Stimulated activated CD4-positive, alpha-beta T cell treated with anti-CD3 and anti-CD28 coated beads, Interleukin-1b, Interleukin-23, amount 100 ng/mL, for 1 hour (primary cell): ENCODE measurements around the gene ALX3.
"Not testable (repeated sequence)": the region's sequence is repeated elsewhere in the genome, so short reads cannot be mapped to it uniquely, and the experiment has no call there.

ENCODE experiments used
- DNase-seq, 2 donors: peaks; one replicate each; pipeline ENCODE4 v3.0.0-alpha.2; 2020; ENCODE audit warnings: low read depth in 2 of 2

Gene ALX3

DNA sequence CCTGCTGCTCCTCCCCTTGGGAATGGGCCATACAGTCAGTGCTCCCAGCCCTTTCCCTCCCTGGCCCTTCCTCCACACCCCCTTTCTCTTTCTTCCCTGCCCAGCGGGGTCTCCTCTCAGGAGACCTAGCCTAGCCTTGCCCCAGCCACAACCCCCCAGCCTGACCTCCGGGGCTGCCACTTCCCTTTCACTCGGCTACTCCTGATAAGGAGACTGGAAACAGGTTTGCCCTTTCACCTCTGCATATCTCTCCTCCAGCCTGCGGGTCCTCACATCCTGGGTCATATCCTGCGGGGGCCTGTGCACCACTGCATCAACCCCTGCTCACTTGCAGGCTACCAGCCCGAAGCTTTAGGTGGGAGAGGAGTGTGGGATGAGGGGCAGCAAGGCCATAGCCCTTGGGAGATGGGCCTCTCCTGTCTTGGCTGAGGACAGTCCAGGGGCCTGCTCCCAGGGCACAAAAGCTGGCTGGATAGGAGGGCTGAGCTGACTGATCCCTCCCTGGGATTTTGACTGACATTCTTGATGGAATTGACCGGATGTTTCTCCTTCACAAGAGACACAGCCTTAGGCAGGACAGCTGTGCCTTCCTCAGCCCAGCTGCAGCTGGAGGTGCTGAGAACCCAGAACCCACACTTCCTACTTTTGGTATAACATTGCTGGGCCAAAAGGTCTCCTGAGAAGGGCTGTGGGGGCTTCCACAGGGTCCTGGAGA, 19.2 kb upstream of the ALX3 start:
- DNase-seq = no peak

DNA sequence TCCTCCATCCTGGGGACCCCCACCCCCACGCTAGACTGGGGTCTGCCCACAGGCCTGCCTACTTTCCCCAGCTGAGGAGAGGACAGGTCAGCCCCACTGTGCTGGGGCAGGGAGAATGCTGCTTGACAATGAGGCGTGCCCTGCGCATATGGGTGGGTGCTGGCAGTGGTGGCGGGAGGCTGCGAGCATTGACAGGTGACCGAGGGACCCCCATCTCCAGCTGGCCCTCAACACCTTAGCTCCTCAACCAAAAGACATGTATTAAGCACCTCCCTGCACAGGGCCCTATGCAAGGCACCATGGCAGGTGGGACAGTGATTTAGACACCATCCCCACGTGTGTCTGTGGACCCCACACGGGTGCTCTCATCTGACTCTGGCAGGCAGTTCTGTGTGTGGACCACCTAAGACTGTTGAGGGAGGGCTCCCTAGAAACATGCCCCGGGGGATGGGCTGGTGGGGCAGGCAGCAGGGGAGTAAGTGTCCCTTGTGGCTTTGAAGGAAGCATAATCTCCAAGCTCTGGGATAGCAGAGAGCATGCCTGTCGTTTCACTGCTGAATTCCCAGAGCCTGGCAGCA, 18.4 kb upstream of the ALX3 start:
- DNase-seq = no peak

DNA sequence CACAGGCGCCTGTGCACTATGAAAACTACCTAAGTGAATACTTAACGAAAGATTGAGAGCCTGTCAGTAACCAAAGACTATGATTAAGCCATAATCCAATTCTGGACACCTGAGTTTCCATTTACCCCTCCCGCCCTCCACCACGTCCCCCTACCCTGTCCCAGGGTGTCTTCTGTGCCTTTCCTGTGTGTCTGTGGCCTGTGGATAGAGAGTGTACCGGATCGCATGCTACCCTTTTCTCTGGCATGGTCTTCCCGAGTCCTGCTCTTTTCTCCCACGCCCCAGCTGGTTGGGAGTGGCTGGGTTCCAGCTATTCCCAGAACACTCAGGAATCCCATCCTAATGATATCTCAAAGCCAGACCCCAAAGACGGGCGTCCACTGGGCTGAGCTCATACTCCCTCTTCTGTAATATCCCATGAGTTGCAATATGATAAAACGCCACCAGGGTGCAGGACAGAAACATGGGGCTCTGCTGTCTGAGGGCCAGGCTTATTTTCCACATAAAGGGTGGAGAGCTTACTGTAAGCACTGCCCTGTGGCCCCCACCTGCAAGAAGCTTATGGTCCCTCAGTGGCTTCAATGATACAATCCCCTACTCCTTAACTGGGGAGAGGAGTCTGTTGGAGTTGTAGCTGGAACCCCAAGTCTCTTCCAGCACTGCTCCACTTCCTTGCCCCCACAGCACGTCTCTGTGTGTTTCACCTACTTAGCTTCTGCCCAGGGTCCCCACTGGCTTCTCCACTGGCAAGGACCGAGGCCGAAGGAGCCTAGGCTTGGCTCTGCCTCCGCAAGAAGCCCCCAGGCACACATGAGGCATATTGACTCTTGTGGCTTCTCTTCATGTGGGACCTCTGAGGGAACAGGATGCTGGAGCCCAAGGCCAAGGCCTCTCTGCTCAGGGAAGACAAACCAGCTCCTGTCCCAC, 17.6 kb upstream of the ALX3 start:
- no peak for DNase-seq

DNA sequence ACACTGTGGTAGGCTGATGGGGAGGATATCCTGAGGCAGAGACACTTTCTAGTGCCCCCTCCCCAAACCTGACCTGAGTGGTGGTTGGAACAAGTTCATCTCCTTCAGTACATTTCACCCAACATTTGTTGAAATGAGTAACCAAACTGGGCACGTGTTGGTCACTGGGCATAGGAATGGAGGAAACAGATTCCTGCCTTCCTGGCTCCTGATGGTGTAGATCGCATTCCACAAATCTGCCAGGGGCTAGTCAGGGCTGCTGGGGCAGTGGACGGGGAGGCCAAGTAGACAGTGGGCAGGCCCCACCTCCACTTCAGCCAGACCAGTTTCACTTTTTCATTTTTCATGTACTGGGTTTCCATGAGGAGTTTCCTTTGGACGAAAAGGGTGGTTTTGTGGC, 16.5 kb upstream of the ALX3 start:
- no peak for DNase-seq

DNA sequence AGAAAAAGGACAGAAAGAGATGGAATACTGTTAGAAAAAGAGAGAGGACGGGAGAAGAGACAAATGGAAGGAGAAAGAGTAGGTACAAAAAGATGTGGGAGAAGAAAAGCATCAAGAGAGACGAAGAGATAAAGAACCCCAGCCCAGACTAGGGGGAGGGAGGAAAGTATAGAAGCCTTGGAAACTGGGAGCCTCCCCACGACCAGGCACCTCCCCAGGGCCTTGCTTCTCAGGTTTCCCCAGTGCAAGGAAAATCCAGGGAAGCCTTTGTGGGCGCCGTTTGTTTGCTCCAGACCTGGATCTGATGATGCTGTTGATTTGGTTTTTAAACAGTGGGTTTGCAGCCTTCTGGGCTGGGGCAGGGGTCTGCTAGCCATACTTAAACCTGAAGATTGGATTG, 15.2 kb upstream of the ALX3 start:
- no peak for DNase-seq

DNA sequence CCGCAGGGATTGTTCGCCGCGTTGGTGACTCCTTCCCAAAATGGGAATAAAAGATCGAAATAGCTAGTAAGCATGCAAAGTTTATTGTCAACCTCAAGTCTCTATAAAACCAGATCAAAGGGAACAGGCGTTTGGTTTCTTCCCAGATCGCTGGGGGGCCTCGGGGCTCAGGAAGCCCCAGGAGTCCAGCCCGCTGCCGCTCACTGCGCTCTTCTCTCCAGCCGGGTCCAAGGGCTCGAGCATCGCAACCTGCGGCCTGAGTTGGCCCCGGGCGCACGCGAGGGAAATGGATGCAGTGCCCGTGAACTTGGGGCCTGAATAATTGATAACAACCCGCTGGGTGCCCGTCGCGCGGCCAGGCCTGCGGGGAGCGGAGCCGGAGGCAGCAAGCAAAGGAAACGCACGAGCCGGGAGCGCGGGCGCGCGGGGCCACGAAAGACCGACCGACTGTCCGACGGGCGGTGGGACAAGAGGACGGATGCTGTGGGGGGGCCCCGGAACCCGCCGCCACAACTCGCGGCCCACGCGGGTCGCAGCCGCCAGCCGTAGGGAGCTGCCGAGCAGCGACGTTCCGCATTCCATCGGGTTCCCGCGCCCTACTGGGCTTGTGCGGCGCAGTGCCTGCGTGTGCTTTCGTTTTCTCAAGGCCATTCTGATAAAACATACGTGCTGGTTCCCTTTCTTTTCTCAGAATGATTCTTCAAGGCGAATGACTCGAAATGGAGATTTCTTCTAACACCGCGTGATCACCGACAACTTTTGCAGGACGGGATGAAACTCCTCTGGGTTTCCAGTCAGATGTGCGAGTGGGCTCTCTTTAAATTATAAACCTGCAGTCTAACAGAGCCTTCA, 14.0 kb upstream of the ALX3 start:
- DNase-seq = no peak

DNA sequence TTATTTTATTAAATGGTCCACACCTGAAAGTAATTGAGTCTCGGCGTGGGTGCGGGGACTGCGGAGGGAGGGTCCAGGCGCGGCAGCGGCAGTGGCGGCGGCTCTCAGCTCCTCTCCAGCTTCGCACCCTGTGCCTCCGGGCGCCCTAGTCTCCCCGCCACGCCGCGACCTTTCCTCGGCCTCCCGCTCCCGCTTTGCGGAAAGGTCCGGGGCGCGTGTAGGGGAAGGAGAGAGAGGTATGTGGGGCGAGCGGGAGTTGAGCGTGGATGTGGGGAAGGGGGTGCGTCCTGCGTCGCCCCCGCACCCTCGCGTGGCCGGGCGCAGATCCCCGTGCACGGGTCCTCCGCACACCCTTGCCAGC, 13.4 kb upstream of the ALX3 start:
- no peak for DNase-seq

DNA sequence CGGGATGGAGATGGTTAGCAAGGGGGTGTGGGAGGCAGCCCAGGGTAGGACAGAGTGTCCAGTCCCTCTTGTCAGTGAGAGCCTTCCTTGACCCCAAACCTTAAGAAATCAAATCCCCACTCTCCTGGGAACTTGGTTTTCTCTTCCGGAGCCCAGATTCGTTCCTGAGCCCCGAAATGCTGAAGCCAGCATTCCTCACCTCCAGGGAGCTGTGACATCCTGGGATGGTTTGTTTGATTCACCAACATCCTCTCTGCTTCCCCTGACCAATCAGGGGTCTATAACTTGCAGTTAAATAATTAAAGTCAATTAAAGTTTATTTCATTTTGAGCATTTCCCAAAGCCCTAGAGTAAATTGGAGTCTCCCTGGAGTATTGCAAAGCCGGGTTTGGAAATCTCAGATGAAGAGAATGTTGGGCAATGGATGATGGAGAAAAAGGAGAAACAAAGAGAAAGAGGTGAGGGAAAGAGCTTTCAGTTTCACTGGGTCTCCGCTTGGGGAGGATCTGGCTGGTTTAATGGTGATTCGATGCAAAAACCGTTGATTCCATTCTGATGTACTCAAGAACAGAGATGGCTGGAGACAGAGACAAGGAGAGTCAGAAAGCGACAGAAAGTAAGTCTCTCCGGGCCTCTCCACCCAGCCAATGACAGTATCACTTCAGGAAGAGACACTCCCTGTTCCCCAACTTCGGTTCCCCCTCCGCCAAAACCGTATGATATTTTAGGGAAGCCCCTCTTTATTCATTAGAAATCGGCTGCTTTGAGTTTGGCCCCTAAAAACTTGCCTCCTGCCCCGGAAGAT, 12.8 kb upstream of the ALX3 start:
- no peak for DNase-seq

DNA sequence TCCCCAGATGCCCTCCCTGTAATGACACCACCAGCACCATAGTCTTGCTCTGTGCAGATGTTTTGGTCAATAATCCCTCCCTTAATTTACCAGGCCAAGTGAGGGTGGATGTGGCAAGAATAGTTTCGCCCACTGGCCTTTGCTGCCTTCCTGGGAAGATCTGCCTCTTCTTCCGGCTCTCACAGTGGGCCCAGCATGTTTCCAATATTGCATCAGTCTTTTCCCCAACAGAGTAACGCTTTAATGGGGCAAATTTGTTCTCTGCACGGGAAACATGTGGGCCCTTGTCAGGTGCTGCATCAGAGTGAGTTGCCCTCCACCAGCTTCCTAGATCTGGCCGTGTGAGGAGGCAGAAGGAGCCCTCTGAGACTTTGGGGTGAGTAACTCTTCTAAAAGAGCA, 12.0 kb upstream of the ALX3 start:
- DNase-seq = no peak

DNA sequence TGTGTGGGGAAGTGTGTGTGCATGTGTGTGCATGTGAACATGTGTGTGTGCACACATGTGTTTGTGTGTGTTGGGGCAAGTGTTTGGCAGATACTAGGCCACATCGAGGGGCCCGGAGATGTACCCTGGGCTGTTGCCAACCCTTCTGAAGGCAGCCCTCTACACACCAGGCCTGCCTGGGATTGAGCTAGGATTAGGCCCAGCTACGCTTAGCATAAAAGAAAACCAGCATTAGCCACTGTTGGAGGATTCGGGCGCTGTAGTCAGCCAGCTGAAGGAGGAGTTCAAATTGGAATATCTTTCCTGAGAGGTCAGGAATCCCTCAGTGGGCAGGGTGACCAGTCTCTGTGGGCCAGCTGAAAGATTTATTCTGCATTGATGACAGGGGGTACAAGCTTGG, 10.6 kb upstream of the ALX3 start:
- DNase-seq = no peak

DNA sequence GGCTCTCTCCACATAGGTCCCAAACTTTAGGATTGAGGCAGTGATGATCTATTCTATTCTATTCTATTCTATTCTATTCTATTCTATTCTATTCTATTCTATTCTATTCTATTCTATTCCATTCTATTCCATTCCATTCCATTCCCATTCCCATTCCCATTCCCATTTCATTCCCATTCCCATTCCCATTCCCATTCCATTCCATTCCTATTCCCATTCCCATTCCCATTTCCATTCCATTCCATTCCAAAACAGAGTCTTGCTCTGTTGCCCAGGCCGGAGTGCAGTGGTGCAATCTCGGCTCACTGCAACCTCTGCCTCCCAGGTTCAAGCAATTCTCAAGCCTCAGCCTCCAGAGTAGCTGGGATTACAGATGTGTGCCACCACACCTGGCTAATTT, 9.5 kb upstream of the ALX3 start:
- not testable (repeated sequence) for DNase-seq

DNA sequence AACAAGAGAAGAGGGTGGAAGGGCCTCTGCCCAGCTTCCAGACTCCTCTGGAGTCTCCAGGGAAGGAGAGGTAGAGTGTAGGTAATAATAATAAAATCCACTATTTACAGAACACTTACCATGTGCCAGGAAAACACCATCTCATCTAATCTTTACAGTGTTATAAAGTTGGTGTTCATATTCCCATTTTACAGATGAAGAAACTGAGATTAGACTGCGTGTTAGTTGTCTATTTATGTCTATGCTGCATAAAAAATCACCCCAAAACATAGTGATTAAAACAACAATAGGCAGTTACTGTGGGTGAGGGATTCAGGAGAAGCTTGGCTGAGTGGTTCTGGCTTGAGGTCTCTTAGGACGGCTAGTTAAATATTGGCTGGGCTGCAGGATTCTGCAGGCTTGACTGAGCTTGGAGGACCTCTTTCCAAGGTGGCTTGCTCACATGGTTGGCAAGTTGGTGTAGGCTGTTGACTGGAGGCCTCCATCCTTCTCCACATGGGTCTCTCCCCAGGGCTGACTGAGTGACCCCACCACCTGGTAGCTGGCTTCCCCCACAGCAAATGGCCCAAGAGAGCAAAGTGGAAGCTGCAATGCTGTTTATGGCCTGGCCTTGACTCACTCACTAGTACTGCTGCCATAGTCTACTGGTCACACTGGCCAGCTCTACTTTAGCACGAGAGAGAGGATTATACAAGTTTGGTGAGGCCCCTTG, 6.5 kb upstream of the ALX3 start:
- DNase-seq = no peak

DNA sequence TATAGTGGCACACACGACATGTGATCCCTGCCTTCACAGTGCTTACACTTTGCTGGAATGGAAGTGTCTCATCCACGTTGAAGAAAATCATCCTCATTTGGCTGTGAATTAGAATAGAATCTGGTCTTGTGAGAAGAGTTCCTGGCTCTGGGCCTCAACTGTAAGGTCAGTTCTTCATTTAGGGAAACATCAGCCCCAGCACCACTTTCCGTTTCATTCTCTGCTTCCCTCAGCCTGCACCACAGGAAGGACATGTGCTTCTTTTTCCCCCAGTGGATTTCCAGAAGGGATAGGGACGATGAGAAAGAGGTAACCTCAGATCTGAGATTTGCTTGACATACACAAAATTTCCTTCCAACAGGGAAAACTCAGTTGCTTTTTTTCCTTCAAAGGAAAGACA, 3.7 kb upstream of the ALX3 start:
- no peak for DNase-seq

DNA sequence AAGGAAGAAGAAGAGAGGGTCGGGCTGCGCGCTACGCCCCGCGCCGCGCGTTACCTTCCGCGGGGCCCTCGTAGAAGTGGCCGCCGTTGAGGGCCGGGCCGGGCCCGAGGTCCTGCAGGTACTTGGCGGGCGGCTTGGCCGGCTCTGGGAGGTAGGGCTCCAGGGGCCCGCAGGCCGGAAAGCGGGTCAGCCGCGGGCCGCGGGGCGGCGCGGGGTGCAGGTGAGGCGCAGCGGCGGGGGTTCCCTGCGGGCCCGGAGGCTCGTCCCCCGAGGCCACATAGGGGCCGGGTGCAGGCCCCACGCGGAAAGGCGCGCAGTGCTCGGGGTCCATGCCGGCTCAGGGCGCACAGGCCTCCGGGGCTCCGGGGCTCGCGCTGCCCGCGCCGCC, 196 bp downstream of the ALX3 start:
- no peak for DNase-seq

DNA sequence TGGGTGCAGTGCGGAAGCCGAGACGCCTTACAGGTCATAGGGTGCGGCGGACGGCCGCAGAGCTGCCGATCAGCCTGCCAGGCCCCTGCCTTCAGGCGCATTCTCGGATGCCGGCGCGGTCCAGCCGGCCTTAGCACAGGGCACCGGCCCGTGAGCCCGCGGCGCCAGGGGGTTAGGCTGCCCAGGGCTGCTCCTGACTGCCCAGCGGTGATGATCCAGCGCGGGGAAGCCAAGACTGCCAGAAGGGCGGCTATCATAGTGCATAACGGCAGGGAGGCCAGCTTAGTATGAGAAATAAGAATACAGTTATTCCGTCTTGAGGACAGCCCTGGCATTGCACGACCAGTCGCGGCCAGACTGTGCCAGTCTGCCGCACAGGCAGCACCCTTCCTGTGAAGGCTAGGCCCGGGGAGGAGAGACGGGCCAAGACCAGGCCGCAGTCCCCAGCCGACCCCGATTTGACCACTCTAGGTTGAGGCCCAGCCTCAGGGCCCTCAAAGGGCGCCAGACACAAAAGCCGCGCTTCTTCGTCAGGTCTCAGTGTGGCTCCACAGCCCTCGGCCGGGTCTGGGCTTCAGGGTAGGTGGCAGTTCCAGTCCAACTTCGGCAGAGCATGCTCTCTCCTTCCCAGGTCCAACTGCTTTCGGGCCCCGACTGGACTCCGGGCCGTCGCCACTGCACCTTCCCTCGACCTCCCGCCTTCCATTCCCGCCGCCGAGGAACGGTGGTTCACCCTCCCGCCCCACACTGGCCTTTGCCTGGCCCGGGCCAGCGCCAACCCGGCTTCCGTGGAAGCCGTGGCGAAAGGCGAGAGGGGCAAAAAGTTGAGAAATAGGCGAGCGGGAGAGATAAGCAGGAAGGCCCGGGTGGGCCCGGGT, 829 bp downstream of the ALX3 start:
- no peak for DNase-seq

DNA sequence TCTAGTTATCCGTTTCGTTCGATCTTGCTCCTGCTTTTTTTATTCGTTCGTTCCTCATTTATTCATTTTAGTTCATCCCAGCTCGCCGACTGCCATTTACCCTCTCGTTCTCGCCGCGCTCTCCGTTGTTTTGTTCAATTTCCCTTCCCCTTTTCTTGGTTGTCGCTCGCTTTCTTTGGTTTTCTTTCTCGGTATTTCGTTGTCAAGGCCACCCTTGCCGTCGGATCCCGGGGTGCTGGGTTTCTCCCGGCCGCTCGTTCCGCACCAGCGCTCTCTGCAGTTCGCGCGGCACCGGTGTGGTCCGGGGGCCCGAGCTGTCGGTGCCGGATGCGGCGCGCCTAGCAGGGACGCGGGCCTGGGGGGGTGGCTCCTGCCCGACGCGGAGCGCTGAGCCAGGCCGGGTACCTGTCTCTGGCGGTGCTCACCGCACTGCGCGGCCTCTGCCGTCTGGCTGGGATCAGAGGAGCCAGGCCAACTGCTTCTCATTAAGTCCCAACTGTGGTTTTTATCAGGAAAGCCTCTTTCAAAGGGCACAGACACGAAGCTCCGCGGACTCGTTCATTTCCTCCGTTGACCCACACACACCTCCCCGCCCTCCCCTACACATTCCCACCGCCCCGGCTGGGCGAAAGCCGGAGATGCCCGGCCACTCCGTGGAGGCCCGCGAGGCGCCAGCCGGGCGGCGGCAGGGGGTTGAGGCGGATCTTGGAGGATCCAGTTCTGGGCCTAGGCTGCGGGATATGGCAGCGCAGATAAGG, 1.6 kb downstream of the ALX3 start:
- no peak for DNase-seq

DNA sequence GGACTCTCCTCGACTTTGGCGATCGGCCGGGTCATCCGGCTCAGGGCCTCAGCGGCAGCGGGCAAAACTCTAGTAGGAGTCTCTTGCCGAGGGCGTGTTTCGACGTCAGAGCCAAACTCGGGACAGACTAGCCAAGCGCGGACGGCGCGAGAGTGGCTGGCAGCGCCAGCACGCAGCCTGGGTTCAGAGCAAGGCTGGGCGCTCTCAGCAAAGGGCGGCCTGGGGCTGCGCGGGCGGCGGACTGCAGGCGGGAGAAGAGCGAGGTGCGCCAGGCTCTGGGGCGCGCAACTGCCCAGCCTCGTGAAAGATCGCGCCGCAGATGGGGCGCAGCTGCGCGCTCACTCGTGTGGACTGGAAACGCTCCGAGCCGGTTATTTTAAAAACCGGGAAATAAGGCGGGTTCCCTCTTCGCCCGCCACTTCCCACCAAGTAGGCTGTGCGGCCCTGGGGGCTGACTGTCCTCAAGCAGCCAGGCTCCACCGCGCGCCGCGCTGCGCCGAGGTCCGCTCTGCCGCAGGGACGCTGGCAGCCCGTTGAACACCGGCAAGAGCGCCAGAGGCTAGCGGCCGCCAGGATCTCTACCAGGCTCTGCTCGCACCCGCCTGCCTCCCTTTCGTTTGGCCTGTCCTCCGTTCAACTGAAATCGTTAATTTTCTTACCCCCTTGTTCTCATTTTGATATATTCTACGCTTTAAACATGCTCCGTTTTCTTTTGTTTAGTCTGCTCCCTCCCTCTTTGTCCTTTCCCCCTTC, 2.4 kb downstream of the ALX3 start:
- no peak for DNase-seq

DNA sequence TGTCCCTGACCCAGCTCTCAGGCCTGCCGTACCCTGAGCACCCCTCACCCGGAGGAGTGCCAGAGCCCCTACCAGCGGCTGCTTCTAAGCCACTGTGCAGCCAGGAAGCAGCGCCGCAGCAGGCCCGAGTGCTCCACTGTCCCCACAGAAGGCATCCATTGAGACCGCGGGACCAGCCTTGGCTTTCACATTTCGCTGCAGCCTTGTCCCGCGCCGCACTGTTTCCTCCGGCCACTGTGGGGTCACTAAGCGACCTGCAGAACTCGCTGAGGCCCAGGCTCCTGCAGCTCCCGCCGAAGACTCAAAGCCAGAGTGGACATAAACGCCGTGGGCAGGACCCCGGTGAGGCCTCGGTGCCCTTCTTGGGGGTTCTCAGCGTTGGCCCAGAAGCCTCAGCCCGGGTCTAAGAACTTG, 3.0 kb downstream of the ALX3 start:
- DNase-seq = no peak
